Tibial nerve (tissue), 4 donors: ENCODE data around the gene DGKQ.

Source experiments
- CTCF ChIP-seq, 5 experiments: fragments of 200-600 bp in 3 of 5; fragments of 450-650 bp in 2 of 5; sonication (generic) in 3 of 5; IDR thresholded peaks; one replicate each; pipeline ENCODE4 v1.5.1; 2016 to 2019; ENCODE audit warnings: antibody characterized with exemption in 5 of 5, mild to moderate bottlenecking in 3 of 5, moderate library complexity in 2 of 5
- EP300 ChIP-seq, 2 donors: sonication (generic); formaldehyde crosslinking; IDR thresholded peaks; one replicate each; pipeline ENCODE4 v1.6.1; 2017; ENCODE audit warnings: antibody characterized with exemption in 2 of 2, mild to moderate bottlenecking in 1 of 2
- POLR2A ChIP-seq, 2 donors: fragments of 450-650 bp; IDR thresholded peaks; one replicate each; pipeline ENCODE4 v1.6.1; 2017; ENCODE audit warnings: antibody characterized with exemption in 2 of 2, mild to moderate bottlenecking in 2 of 2, moderate library complexity in 2 of 2

GRCh38 chr4:1002131-1002630 lies 28.8 kb upstream of the DGKQ start:
- TF ChIP-seq CTCF (IDR thresholded peaks at IDR 0.05) (no peak), POLR2A (IDR thresholded peaks at IDR 0.05) (no peak), EP300 (IDR thresholded peaks at IDR 0.05) (peak in 1 of 2 donors; percentile 48)
